Endometrial microvascular endothelial cells (primary cell): ENCODE results near the gene SHROOM3. TPM values are rescaled to one million over a fixed set of nuclear protein-coding genes. Genes with fewer than 3 reads are reported as not detected.

Source experiments
- in situ Hi-C: cut with HindIII; loops from 2 replicates; pipeline ENCODE4 v1.10.0; 2017; ENCODE audit warnings: low sequenced_read_pairs, low pct_unique_long_range_greater_than_20kb; ENCODE audit errors: inconsistent ontology term
- total RNA-seq: library from RNA; depleted of rRNA; stranded (reverse); fragments of >200 nt; gene quantifications from one replicate; pipeline ENCODE4 v1.2.3, GENCODE V29; 2015; ENCODE audit errors: inconsistent ontology term

Gene SHROOM3
- total RNA-seq, 1 donor from 2014 or later: 3.7 TPM

- in situ Hi-C loops: no loop called here
Measured at GRCh38 chr4:76665153-76665552, 230.1 kb downstream of the SHROOM3 start.

- in situ Hi-C loops: no loop called here
Measured at GRCh38 chr4:76665721-76666120, 230.7 kb downstream of the SHROOM3 start.

DNA sequence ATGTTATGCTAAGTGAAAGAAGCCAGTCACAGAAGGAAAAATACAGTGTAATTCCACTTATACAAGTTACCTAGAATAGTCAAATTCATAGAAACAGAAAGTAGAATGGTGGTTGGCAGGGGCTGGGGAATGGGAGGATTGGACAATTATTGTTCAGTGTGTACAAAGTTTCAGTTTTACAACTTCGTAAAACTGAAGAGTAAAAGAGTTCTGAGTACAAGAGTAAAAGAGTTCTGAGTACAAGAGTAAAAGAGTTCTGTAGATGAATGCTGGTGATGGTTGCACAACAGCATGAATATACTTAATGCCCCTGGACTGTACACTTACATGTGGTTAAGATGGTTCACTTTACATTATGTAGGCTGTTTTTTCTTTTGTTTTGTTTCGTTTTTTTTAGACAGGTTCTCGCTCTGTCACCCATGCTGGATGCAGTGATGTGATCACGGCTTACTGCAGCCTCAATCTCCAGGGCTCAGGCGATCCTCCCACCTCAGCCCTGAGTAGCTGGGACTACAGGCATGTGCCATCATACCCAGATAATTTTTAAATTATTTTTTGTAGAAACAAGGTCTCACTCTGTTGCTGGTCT is 232.0 kb downstream of the SHROOM3 start:
- in situ Hi-C loops: no loop called here

- in situ Hi-C loops: no loop called here
Measured at GRCh38 chr4:76670631-76671030, 235.6 kb downstream of the SHROOM3 start.

- in situ Hi-C loops: no loop called here
Measured at GRCh38 chr4:76673362-76673761, 238.3 kb downstream of the SHROOM3 start.

GRCh38 chr4:76674983-76675382 is 240.0 kb downstream of the SHROOM3 start:
- in situ Hi-C loops: no loop called here

- in situ Hi-C loops: no loop called here
Measured at GRCh38 chr4:76677571-76678326, 242.7 kb downstream of the SHROOM3 start.

DNA sequence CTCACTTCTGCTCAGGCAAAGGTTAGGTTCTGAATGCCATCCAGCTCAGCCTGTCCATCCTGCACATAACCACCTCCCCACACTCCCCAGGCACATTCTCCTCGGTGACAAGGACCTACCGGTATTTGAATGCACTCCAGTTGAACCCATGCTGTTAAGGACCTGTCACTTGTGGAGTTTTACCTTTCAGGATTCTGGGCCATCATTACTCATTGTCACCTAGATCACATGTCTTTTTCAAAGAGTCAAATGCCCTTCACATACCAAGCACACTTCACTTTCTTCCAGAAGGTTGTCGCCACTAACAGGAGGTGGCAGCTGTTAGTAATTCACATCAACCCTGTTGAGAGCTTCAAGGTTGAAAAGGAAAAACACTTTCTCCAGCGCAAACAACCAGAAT is 244.7 kb downstream of the SHROOM3 start:
- in situ Hi-C loops: no loop called here

GRCh38 chr4:76680952-76681351 is 245.9 kb downstream of the SHROOM3 start:
- in situ Hi-C loops: no loop called here

DNA sequence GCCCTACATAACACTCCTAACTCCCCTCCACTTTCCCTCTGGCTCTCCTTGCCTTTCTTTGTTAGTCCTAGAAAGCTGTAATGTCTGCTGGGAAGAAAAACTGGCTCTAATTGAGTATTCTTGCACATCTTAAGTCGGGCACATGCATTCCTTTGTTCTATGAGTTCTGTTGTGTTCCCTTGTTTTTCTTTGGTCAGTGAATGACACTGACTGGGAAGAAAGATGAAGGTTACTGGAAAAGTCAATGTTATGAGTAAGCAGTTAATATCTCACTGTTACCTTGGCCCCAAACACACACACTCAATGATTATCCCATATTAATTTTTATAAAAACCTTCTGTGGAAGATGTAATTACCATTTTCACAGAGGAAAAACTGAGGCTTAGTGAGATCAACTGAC is 247.0 kb downstream of the SHROOM3 start:
- in situ Hi-C loops: no loop called here

DNA sequence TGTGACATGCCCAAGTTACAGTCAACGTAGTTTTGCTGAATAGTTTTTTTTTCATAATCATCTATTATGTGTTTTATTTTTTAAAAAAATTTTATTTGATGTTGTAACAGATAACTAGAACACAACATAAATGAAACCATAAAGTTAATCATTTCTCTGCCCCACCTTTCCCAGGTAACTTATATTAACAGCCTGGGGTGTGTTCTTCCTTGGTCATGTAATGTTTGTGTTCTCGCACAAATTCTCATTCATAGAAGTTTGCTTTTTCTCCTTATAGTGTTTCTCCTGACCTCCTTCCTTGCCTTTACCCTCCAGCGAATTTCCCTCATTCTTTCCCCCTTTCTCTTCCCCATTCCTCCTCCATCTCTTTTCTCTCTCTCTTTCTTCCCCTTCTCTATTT is 248.1 kb downstream of the SHROOM3 start:
- in situ Hi-C loops: no loop called here

GRCh38 chr4:76687746-76688448 is 252.9 kb downstream of the SHROOM3 start:
- in situ Hi-C loops: no loop called here

DNA sequence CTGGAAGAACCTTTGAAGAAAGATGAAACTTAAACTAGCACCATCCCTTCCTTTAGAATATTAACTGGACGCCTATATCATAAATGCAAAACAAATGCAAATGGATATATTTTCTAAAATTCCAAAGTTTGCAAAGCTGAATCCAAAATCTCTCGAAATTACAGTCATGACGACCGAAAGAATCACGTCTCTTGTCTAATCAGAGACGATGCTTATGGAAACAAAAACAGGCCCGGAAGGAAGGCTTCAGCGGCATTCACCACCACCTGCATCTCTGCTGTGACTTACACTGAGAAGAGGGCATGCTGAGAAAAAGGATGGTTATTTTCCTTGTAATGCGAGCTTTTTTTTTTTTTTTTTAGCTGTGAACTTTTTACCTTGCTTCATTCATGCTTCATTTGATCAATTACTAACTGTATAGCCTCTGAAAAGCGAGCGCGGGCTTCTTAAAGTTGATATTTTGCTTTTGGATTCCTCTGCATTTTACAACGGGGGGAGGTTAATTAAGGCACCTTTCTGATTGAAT is 253.7 kb downstream of the SHROOM3 start:
- in situ Hi-C loops: no loop called here

DNA sequence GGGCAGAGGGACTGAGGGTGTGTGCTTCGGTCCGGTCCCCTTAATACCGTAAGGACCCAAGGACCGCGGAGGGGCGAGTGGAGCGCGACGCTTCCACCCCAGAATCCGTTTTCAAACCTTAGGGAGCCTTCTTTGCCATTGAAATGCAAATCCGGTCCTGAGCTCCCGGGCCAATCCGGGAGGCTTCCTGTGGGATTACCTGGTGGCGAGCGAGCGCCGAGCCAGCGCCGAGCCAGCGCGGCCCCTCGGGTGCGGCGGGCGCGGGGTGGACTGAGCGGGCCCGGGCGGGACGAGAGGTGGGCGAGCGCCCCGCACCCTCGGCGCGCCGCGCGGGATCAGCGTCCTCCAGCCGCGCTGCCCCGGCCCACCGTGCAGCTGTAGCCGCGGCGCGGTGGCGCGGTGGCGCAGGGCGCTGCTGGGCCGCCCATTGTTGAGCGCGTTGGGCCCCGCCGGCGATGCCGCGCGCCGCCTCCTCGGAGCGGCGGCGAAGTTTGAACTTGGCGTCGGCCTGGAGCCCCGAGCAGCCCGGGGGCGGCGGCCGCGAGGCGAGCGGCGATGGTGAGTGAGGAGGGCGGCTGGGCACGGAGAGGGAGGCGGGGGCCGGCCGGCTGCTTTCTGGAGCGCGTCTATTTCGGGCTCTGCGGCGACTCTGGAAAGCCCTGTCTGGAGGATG is 254.3 kb downstream of the SHROOM3 start:
- in situ Hi-C loops: no loop called here

DNA sequence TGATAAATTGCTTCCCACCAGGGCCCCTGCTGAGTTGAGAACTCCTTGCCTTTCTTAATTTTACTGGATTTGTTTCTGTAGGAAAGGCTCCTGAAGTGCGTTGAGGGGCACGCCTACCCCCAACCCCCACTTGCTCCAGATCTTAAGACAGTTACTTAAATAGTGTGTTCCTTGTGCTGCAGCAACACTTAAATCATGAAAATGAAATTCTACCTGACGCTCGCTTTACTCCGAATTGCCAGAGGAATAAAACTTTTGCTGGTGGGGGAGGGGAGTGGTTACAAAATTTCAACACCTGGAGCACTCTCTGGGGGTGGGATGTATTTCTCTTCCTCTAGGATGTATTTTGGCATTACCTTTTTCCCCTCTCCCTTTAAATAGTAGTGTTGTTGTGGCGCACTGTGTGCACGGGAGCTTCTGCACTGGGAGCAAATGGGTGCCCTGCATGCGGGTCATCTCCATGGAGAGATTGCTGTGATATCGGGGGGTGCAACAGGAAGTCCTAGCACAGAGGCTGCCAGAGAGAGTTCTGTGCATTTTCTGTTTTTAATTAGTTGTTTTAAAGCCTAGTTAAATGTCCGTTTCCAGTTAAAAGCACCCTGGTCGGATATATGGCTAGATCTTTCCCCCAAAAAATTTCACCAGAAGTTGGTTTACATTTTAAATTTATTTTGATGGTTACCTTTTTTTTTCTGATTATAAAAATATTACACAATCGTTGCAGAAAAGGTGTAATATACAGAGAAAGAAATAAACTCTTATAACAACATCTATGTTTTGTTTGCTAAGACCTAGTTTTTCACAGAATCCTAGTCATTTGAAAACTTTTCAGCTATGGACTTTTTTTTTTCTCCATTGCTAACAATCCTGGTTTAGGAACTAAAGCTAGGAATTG is 255.2 kb downstream of the SHROOM3 start:
- in situ Hi-C loops: no loop called here

- in situ Hi-C loops: no loop called here
Measured at GRCh38 chr4:76690906-76691275, 255.9 kb downstream of the SHROOM3 start.

- in situ Hi-C loops: no loop called here
Measured at GRCh38 chr4:76691807-76692582, 257.0 kb downstream of the SHROOM3 start.

- in situ Hi-C loops: no loop called here
Measured at GRCh38 chr4:76692761-76693160, 257.7 kb downstream of the SHROOM3 start.
